ENCODE data around the gene SRPX. TPM values are rescaled to one million over a fixed set of nuclear protein-coding genes. Genes with fewer than 3 reads are reported as not detected.
A peak's percentile ranks its signal among the peaks of the same experiment; 100 is the strongest.

Gene SRPX
- total and polyA plus RNA-seq, 10 of the 15 experiments (the other 5 are each of a cell fraction or from before 2014, with no cell fraction given) = 0.05 to 0.79 (median 0.23) TPM; not detected in 1

DNA sequence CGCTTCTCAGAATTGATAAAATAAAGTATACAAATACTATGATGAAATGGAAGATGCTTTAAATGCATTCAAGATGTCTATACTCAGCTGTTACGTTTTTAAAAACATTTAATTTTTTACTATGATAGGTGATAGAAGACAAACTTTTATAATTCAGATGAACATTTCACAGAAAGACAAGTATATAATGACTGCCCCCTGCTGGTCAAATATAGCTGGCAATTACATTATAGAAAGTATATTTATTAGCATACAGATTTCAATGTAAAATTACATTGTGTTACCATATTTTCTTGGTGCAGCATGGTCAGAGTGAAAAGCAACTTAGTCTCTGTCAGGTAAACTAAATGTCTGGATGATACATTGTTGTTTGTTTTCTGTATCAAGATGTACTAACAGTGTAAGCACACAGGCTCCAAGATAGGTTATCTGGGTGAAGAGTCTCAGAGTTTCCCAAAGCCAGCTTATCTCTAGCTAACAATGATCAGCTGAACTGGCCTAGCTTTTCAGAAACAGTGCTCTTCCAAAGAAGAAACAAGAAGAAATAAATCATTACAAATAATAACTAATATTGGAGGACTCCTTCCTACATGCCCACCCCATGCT is 54.1 kb downstream of the SRPX start:
- in situ Hi-C loops (cut with MboI) (loop anchor here (25.0 kb wide), 1 partner anchor 654 kb away; no protein-coding TSS in a partner anchor), intact Hi-C loops (cut with micrococcal nuclease; ENCODE audit: unreplicated experiment) (loop anchor here (1.0 to 2.0 kb wide), 2 partner anchors 62 to 240 kb away; no protein-coding TSS in a partner anchor)
- no peak overlapping the region for H3K27ac ChIP-seq (ENCODE audit: control insufficient read depth, insufficient read depth)
- ATAC-seq (peak; percentile 51), FAIRE-seq (peak; percentile 75), DNase-seq (ENCODE audit: low read depth, low spot score) (no peak)
- H2AFZ ChIP-seq (ENCODE audit: control insufficient read depth, low read depth, low read length) = no peak overlapping the region
- H3K4me1 ChIP-seq (ENCODE audit: control insufficient read depth, insufficient read depth, low read length) = no peaks in the 10 kb centered on the region
- ChIA-PET CTCF (interaction anchor here (0.6 to 7.8 kb wide), 42 partner anchors 9 to 421 kb away, joined by 3 to 163 read pairs (median 6); partner anchors contain the start of gene RPGR), SMC1A (ENCODE audit: uncharacterized antibody, unreplicated experiment) (interaction anchor here (0.6 to 7.0 kb wide), 25 partner anchors 9 to 422 kb away, joined by 3 to 124 read pairs (median 5); partner anchors contain the start of gene RPGR), RAD21 (ENCODE audit: unreplicated experiment) (interaction anchor here (0.8 to 5.3 kb wide), 18 partner anchors 9 to 422 kb away, joined by 3 to 71 read pairs (median 4); partner anchors contain the start of gene RPGR), POLR2A (no interaction called here)
- no peaks in the 10 kb centered on the region; a peak in 1 of 4 replicates for H3K27me3 ChIP-seq (replicated peaks in 1 of 2; ENCODE audit: control insufficient read depth in 2 of 2, insufficient read depth in 2 of 2, low read length in 1 of 2)
- no peaks in the 10 kb centered on the region for H3K79me2 ChIP-seq (ENCODE audit: control insufficient read depth, insufficient read depth, low read length)
- no peaks in the 10 kb centered on the region for H4K20me1 ChIP-seq (ENCODE audit: control insufficient read depth, insufficient read depth)
- no peak overlapping the region for H3K4me2 ChIP-seq (ENCODE audit: control insufficient read depth, insufficient read depth)
- WGBS (ENCODE audit: insufficient coverage, insufficient replicate concordance, low lambda C conversion rate, missing lambda C conversion rate) = 12% methylated on average over 2 of the region's 2 CpGs
- H3K9ac ChIP-seq (ENCODE audit: control insufficient read depth, insufficient read depth, low read length) = no peak overlapping the region
- no peak overlapping the region for H3K4me3 ChIP-seq
- H3K9me3 ChIP-seq (replicated peaks; ENCODE audit: control insufficient read depth, insufficient read depth, low read length) = no peaks in the 10 kb centered on the region
- no peaks in the 10 kb centered on the region for H3K36me3 ChIP-seq (ENCODE audit: control insufficient read depth in 2 of 2, insufficient read depth in 2 of 2, low read length in 1 of 2)
- BruUV-seq (replicated peaks) = no TSS peak
- no peak for TF ChIP-seq TCF7 (IDR thresholded peaks at IDR 0.05; ENCODE audit: borderline replicate concordance)
- TF ChIP-seq, protein P1, sequence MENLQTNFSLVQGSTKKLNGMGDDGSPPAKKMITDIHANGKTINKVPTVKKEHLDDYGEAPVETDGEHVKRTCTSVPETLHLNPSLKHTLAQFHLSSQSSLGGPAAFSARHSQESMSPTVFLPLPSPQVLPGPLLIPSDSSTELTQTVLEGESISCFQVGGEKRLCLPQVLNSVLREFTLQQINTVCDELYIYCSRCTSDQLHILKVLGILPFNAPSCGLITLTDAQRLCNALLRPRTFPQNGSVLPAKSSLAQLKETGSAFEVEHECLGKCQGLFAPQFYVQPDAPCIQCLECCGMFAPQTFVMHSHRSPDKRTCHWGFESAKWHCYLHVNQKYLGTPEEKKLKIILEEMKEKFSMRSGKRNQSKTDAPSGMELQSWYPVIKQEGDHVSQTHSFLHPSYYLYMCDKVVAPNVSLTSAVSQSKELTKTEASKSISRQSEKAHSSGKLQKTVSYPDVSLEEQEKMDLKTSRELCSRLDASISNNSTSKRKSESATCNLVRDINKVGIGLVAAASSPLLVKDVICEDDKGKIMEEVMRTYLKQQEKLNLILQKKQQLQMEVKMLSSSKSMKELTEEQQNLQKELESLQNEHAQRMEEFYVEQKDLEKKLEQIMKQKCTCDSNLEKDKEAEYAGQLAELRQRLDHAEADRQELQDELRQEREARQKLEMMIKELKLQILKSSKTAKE (IDR thresholded peaks at IDR 0.05; ENCODE audit: low read depth, poor library complexity, severe bottlenecking) = no peak
- TF ChIP-seq NFYB (IDR thresholded peaks at IDR 0.05; ENCODE audit: insufficient read depth, low read depth, low read length) = no peak
- TF ChIP-seq, protein P2, sequence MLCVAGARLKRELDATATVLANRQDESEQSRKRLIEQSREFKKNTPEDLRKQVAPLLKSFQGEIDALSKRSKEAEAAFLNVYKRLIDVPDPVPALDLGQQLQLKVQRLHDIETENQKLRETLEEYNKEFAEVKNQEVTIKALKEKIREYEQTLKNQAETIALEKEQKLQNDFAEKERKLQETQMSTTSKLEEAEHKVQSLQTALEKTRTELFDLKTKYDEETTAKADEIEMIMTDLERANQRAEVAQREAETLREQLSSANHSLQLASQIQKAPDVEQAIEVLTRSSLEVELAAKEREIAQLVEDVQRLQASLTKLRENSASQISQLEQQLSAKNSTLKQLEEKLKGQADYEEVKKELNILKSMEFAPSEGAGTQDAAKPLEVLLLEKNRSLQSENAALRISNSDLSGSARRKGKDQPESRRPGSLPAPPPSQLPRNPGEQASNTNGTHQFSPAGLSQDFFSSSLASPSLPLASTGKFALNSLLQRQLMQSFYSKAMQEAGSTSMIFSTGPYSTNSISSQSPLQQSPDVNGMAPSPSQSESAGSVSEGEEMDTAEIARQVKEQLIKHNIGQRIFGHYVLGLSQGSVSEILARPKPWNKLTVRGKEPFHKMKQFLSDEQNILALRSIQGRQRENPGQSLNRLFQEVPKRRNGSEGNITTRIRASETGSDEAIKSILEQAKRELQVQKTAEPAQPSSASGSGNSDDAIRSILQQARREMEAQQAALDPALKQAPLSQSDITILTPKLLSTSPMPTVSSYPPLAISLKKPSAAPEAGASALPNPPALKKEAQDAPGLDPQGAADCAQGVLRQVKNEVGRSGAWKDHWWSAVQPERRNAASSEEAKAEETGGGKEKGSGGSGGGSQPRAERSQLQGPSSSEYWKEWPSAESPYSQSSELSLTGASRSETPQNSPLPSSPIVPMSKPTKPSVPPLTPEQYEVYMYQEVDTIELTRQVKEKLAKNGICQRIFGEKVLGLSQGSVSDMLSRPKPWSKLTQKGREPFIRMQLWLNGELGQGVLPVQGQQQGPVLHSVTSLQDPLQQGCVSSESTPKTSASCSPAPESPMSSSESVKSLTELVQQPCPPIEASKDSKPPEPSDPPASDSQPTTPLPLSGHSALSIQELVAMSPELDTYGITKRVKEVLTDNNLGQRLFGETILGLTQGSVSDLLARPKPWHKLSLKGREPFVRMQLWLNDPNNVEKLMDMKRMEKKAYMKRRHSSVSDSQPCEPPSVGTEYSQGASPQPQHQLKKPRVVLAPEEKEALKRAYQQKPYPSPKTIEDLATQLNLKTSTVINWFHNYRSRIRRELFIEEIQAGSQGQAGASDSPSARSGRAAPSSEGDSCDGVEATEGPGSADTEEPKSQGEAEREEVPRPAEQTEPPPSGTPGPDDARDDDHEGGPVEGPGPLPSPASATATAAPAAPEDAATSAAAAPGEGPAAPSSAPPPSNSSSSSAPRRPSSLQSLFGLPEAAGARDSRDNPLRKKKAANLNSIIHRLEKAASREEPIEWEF (IDR thresholded peaks at IDR 0.05; ENCODE audit: insufficient replicate concordance, low read depth, low read length) = no peak
- TF ChIP-seq, protein P3, sequence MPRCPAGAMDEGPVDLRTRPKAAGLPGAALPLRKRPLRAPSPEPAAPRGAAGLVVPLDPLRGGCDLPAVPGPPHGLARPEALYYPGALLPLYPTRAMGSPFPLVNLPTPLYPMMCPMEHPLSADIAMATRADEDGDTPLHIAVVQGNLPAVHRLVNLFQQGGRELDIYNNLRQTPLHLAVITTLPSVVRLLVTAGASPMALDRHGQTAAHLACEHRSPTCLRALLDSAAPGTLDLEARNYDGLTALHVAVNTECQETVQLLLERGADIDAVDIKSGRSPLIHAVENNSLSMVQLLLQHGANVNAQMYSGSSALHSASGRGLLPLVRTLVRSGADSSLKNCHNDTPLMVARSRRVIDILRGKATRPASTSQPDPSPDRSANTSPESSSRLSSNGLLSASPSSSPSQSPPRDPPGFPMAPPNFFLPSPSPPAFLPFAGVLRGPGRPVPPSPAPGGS (IDR thresholded peaks at IDR 0.05; ENCODE audit: borderline replicate concordance, insufficient read depth, low read depth, low read length, poor library complexity, severe bottlenecking) = no peak
- no peak for TF ChIP-seq STAT3 (IDR thresholded peaks at IDR 0.05; ENCODE audit: low read depth, low read length)
- no peak for TF ChIP-seq TCF12 (IDR thresholded peaks at IDR 0.05; ENCODE audit: low read depth, low read length)
- TF ChIP-seq HCFC1 (IDR thresholded peaks at IDR 0.05; ENCODE audit: low read length) = no peak
- peak; percentile 61 for TF ChIP-seq RAD21 (IDR thresholded peaks at IDR 0.05; ENCODE audit: insufficient read depth, low read depth, low read length)
- TF ChIP-seq WRNIP1 (IDR thresholded peaks at IDR 0.05; ENCODE audit: borderline replicate concordance, low read depth, low read length) = no peak
- TF ChIP-seq, protein P4, sequence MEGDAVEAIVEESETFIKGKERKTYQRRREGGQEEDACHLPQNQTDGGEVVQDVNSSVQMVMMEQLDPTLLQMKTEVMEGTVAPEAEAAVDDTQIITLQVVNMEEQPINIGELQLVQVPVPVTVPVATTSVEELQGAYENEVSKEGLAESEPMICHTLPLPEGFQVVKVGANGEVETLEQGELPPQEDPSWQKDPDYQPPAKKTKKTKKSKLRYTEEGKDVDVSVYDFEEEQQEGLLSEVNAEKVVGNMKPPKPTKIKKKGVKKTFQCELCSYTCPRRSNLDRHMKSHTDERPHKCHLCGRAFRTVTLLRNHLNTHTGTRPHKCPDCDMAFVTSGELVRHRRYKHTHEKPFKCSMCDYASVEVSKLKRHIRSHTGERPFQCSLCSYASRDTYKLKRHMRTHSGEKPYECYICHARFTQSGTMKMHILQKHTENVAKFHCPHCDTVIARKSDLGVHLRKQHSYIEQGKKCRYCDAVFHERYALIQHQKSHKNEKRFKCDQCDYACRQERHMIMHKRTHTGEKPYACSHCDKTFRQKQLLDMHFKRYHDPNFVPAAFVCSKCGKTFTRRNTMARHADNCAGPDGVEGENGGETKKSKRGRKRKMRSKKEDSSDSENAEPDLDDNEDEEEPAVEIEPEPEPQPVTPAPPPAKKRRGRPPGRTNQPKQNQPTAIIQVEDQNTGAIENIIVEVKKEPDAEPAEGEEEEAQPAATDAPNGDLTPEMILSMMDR (IDR thresholded peaks at IDR 0.05 in 2 of 3, conservative IDR thresholded peaks at IDR 0.05 in 1 of 3; ENCODE audit: control insufficient read depth in 2 of 3, extremely low read depth in 1 of 3, insufficient read depth in 1 of 3, low read depth in 3 of 3, low read length in 3 of 3) = peak; percentile 34 to 52 (median 45); a peak in 3 of 6 replicates

Data from GM12878 (cell line).